Progenitor cell of endocrine pancreas (in vitro differentiated cells): ENCODE results near the gene KCNIP1. TPM values are rescaled to one million over a fixed set of nuclear protein-coding genes. Genes with fewer than 3 reads are reported as not detected.

Experiments
- DNase-seq: peaks from one replicate; pipeline ENCODE4 v3.0.0; 2021; ENCODE audit warnings: low spot score; ENCODE audit not compliant: unreplicated experiment
- H3K27ac Mint-ChIP-seq: 2 replicates; pipeline ENCODE4 v1.8.0; 2021; ENCODE audit warnings: mild to moderate bottlenecking, moderate library complexity, mixed read lengths
- H3K27me3 Mint-ChIP-seq: 2 replicates; pipeline ENCODE4 v1.8.0; 2021; ENCODE audit warnings: mixed read lengths
- H3K36me3 Mint-ChIP-seq: 2 replicates; pipeline ENCODE4 v1.8.0; 2022; ENCODE audit warnings: mixed read lengths; ENCODE audit not compliant: insufficient read depth
- H3K4me1 Mint-ChIP-seq: 2 replicates; pipeline ENCODE4 v1.8.0; 2021; ENCODE audit warnings: low read depth, mixed read lengths
- H3K4me3 Mint-ChIP-seq: 2 replicates; pipeline ENCODE4 v1.8.0; 2021; ENCODE audit warnings: low read depth, mild to moderate bottlenecking, moderate library complexity, mixed read lengths
- H3K9me3 Mint-ChIP-seq: 2 replicates; pipeline ENCODE4 v1.8.0; 2021; ENCODE audit warnings: low read depth, mixed read lengths
- CTCF ChIP-seq: fragments of 200-600 bp; sonication (generic); IDR thresholded peaks from one replicate; pipeline ENCODE4 v1.5.0; 2021; ENCODE audit warnings: antibody characterized with exemption, mild to moderate bottlenecking; ENCODE audit not compliant: unreplicated experiment
- total RNA-seq: library from RNA; stranded (reverse); gene quantifications from 2 replicates; pipeline ENCODE4 v1.2.1, GENCODE V29; 2021

KCNIP1 gene
- total RNA-seq, 1 donor from 2014 or later = 18.2 TPM

GRCh38 chr5:170603109-170603508 lies 99.3 kb downstream of the KCNIP1 start:
- Mint-ChIP-seq H3K27ac (no peak overlapping the region), H3K9me3 (no peaks in the 10 kb centered on the region), H3K4me1 (peaks cover 2% of the 10 kb centered on the region), H3K36me3 (no peaks in the 10 kb centered on the region), H3K27me3 (peaks cover 36% of the 10 kb centered on the region), H3K4me3 (no peak overlapping the region)
- no peak for DNase-seq
- TF ChIP-seq CTCF = no peak

DNA sequence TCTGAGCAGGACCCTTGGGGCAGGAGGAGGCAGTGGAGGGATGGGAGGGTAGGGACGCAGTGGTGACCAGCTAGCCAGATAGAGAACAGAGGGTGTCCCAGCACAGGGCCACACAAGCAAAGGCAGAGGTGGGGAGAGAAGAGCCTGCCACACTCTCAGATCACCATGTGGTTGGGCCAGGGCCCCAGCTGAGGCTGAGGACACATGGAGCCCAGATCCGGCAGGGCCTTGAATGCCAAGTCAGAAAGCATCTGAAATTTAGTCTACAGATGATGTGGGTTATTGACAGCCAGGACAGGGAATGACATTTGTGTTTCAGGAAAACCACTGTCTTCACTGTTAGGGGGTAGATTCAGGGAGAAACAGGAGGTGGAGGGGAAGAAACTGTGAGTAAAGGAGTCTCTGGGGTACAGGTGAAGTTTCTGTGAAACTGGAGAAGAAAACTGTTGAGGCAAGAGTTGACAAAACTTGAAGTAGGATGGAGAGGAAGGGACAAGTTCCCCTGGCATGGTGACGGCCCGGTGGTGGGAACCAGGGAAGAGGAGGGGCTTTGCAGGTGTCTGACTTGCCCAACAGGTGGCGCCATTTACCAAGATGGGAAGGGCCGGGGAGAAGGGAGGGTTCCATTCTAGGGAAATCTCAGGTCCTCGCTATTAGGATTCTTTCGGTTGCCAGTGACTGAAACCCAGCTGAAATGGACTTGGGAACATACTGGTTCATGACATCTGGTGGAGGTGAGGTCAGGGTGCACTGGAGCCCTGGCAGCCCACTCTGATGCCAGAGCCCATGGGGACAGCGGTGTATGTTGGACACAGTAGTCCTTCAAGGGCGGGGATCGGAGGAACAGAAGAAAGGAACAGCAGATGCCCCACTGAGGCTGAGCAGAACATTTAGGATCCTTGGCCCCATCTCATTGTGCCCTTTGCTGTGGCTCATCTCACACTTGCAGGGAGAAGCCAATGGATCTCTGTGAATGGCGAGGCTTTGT lies 100.1 kb downstream of the KCNIP1 start:
- Mint-ChIP-seq H3K4me1 (peaks cover 2% of the 10 kb centered on the region), H3K9me3 (no peaks in the 10 kb centered on the region), H3K27ac (no peak overlapping the region), H3K27me3 (peaks cover 36% of the 10 kb centered on the region), H3K36me3 (no peaks in the 10 kb centered on the region), H3K4me3 (no peak overlapping the region)
- peak; percentile 65 for TF ChIP-seq CTCF
- peak; percentile 40 for DNase-seq

- peaks cover 2% of the 10 kb centered on the region for H3K4me1 Mint-ChIP-seq
- DNase-seq = no peak
- H3K27ac Mint-ChIP-seq = no peak overlapping the region
- no peak overlapping the region for H3K4me3 Mint-ChIP-seq
- peaks cover 20% of the 10 kb centered on the region for H3K27me3 Mint-ChIP-seq
- TF ChIP-seq CTCF = no peak
- H3K9me3 Mint-ChIP-seq = no peaks in the 10 kb centered on the region
- no peaks in the 10 kb centered on the region for H3K36me3 Mint-ChIP-seq
These were observed 103.1 kb downstream of the KCNIP1 start for GRCh38 chr5:170606941-170607340.

DNA sequence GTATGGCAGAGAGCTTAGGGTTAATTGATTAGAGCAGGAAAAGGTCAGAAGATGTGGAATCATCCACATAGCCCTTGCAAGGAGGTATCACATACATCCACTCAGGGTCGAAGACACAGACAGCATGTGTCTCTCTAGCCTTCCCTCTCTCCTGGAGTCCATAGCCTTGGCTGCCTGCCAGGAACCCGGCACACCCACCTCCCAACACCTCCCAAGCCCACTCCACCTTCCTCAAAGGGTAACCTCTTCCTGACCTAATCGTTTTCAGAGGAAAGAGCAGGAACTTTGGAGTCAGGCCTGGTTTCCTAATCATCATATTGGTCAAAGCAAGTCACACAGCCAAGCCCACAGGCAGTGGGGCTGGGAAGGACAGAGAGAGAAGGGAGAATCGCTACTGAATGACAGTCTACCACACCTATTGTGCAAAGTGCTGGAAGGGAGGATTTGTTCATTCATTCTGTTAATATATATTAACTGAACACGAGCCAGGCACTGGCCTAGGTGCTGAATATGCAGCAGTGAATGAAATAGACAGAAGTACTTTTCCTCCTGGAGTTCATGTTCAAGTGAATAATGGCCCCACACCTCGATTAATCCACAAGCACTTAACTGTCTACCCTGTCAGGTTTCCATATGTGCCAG lies 107.8 kb downstream of the KCNIP1 start:
- Mint-ChIP-seq H3K36me3 (no peaks in the 10 kb centered on the region), H3K27ac (no peak overlapping the region), H3K27me3 (peaks cover 19% of the 10 kb centered on the region), H3K9me3 (no peaks in the 10 kb centered on the region), H3K4me1 (no peaks in the 10 kb centered on the region), H3K4me3 (no peak overlapping the region)
- TF ChIP-seq CTCF = no peak
- no peak for DNase-seq

- DNase-seq = no peak
- no peak overlapping the region for H3K27ac Mint-ChIP-seq
- H3K36me3 Mint-ChIP-seq = no peaks in the 10 kb centered on the region
- H3K4me1 Mint-ChIP-seq = no peaks in the 10 kb centered on the region
- no peaks in the 10 kb centered on the region for H3K9me3 Mint-ChIP-seq
- peaks cover 21% of the 10 kb centered on the region for H3K27me3 Mint-ChIP-seq
- TF ChIP-seq CTCF = no peak
- H3K4me3 Mint-ChIP-seq = no peak overlapping the region
These were observed 108.4 kb downstream of the KCNIP1 start for GRCh38 chr5:170612256-170612678.
